Choroid plexus epithelial cell (primary cell): ENCODE measurements around the gene MPDU1.

Experiments used
- DNase-seq: peaks from one replicate; pipeline ENCODE4 v3.0.0-alpha.2; 2010; ENCODE audit warnings: low read depth
- H3K4me3 ChIP-seq: 2 replicates; pipeline ENCODE4 v1.5.1; 2011; ENCODE audit warnings: low read depth, mild to moderate bottlenecking, control low read depth, low read length, moderate library complexity
- CTCF ChIP-seq: conservative IDR thresholded peaks from 2 replicates; pipeline ENCODE4 v1.5.1; 2011; ENCODE audit warnings: low read depth, mild to moderate bottlenecking, control low read depth, inconsistent platforms, low read length, moderate library complexity

Gene MPDU1

DNA sequence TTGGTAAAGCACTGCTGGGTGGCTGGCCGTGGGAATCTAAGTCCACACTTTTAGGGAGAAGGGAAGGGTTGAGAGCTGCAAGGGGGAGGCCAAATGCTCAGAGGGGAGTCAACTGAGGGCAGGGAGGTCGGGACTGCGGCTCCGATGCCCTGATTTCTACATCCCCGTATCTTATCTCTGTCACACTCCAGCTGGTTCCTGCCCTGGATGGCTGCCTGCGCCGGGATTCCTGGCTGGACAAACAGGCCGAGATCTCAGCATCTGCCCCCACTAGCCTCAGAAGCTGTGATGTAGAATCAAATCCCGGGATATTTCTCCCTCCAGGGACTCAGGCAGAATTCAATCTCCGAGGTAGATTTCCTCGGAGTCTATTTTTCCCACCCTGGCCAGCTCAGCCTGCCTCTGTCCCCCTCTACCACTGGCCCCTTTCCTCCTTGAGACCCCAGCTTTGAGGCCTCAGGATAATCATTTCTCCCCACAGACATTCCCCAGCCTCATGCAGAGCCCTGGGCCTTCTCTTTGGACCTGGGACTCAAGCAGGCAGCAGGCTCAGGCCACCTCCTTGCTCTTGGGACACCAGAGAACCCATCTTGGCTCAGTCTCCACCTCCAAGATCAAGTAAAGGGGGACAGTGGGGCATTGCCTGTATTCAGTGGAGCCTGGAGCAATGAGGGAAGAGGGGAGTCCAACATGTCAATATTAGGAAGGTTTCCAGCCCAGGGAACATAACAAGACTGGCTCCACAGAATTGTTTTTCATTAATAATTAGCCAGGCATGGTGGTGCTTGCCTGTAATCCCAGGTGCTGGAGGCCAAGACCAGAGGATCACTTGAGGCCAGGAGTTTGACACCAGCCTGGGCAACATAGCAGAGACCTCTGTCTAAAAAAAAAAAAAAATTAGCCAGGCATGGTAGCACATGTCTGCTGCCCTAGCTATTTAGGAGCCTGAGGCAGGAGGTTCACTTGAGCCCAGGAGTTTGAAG is 48.0 kb downstream of the MPDU1 start:
- TF ChIP-seq CTCF: no peak
- no peak overlapping the region for H3K4me3 ChIP-seq
- DNase-seq: no peak

DNA sequence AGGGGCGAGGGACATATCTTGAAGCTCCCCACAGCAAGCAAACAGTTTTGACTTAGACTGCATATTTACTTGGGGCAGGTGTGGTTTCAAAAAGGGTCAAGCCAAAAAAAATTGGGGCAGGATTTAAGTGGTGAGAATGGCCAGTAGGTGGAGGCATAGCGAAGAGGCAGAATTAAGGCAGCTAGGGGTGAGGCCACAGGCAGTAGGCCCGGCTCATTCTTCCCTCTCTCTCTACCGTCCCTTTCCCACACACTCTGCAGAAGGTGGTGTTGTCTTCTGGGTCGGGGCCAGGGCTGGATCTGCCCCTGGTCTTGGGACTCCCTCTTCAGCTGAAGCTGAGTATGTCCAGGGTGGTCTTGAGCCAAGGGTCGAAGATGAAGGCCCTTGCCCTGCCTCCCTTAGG is 48.8 kb downstream of the MPDU1 start:
- DNase-seq: peak; percentile 75
- H3K4me3 ChIP-seq: no peak overlapping the region
- TF ChIP-seq CTCF: peak; percentile 79

- no peak for DNase-seq
- TF ChIP-seq CTCF: peak; percentile 9
- H3K4me3 ChIP-seq: no peak overlapping the region
Observed at GRCh38 chr17:7633093-7633492, 49.4 kb downstream of the MPDU1 start.

- peak; percentile 71 for TF ChIP-seq CTCF
- H3K4me3 ChIP-seq: no peak overlapping the region
- DNase-seq: peak; percentile 61
Observed at GRCh38 chr17:7634384-7634783, 50.7 kb downstream of the MPDU1 start.

DNA sequence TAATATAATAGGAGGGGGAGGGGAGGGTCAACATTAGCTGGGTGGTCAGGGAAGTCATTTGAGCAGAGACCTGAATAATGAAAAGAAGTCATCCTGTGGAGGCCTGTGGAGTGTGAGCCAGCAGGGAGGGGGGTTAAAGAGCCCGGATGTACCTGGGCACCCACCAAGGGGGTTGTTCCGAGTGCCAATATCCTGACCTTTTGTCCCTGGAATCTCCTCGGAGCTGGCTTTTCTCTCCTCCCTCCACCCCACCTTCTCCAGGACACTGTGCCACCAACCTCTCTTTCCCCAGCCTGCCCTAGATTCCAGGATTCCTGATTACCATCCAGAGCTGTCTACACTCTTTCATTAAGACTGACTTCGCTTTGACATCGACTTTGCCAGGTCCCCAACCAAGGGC is 52.5 kb downstream of the MPDU1 start:
- no peak for TF ChIP-seq CTCF
- no peak for DNase-seq
- no peak overlapping the region for H3K4me3 ChIP-seq
